Right ventricle myocardium inferior (tissue), 1 donor: ENCODE data around the gene FRMD4B. TPM values are rescaled to one million over a fixed set of nuclear protein-coding genes. Genes with fewer than 3 reads are reported as not detected.

ENCODE experiments used
- ATAC-seq: fragments of 200-7000 bp; cut with Tn5 transposase; one replicate; pipeline ENCODE4 v1.9.1; 2020; ENCODE audit warnings: mild to moderate bottlenecking, moderate library complexity
- DNase-seq: peaks from one replicate; pipeline ENCODE4 v3.0.0; 2021; ENCODE audit errors: missing footprints
- intact Hi-C: fragments of 100-400 bp; cut with DNase I; formaldehyde crosslinking; loops from one replicate; pipeline ENCODE4 v1.11.0; 2022
- total RNA-seq: library from RNA; stranded (reverse); fragmentation: NEBNext Ultra II Directional; extraction: Animal tissue kit (Norgen Biotek cat#: 25700); gene quantifications from one replicate; pipeline ENCODE4 v1.2.1, GENCODE V29; 2021
- donor health status: DM: no; HTN: yes; CAD: no; lungs with severe emphysema.

Gene FRMD4B
- total RNA-seq, 1 donor from 2014 or later = 16.0 TPM

DNA sequence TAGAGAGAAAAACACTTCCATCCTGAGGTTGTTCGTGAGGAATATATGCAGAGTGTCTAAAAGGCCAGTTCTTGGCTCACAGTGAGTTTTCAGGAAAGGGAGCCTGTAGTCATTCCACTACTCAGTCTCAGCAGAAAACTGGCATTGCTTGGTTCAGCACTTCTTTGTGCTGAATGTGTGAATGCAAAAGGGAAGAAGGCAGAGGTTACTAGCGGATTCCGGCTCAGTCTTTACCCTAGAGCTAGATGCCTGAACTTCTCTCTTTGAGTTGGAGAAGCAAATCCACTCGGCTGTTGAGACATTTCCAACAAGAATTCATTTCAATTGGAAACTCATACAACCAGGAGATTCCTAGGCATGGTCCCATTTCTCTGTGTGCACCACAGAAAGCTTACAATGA lies 23.1 kb upstream of the FRMD4B start:
- ATAC-seq (peak; percentile 61), DNase-seq (no peak)
- intact Hi-C loops = no loop called here

DNA sequence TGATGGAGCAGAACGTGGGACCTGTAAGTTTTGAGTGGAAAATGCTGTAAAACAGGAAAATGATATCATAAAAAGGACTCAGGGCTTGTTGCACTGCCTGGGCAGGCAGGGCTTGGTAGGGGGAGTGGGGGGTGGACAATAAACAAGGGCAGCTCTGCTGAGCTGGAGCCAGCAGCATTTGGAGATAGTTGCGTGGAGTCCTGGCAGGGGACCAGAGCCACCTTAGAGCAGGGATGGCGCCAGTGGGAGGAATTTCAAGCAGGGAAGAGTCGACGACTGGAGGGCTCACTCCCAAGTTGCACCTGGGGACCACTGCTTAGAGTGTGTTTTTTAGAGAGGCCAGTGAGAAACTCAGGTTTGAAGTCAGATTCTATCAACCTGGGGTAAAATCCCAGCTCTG lies 22.7 kb upstream of the FRMD4B start:
- intact Hi-C loops = no loop called here
- no peak for ATAC-seq
- DNase-seq = no peak

DNA sequence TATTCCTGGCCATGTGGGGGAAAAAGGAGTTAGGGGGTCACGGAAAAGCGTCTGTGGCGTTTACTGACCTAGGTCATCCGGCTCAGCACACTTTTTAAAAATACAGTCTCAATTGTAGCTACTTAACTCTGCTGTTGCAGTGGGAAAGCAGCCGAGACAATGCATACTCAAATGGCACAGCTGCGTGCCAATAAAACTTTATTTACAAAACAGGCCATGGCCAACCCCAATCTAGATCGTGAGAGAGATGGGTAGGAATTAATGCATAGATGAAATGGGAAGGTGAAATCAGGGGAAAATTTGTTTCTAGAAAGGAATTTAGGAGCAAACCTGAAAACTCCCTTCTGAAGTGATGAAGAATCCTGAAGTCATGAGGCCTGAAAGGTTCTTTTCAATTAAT lies 22.0 kb upstream of the FRMD4B start:
- DNase-seq (no peak), ATAC-seq (no peak)
- intact Hi-C loops = no loop called here

DNA sequence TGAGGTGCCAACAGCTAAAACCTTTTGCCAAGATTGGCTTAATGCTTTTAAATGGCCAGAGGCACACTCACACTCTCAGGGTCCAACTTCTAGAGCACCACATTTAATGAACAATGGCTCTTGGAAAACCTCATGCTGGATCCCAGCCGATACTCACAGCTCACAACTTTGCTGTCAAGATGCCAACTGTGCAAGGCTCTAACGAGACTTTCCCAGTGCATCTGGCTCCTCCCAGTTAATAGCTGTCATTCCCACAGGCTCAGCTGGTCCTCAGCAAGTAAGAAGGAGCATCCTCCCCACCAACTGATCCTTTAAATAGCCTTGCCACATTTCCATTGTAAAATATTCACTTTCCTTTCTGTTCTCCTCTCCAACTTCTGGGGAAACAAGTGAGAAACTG lies 20.3 kb upstream of the FRMD4B start:
- peak; percentile 44 for ATAC-seq
- intact Hi-C loops = no loop called here
- no peak for DNase-seq

DNA sequence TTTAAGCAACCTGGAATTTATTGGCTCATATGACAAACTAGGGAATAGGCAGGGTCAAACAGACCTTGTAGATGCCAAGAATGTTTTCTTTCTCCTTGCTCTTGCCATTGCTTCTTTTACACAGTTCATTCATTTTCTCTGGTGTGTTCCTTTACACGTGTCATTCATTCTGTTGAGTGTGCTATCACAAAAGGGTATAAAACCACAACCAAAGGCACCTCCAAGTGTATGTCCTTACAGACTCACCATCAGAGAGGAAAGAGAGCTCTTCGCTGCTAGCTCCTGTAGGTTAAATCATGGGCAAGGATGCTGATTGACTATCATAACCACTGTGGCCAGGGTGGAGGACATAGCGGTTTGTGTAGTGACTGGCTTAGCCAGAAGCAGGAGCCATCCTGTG lies 19.2 kb upstream of the FRMD4B start:
- ATAC-seq (no peak), DNase-seq (no peak)
- intact Hi-C loops = no loop called here

DNA sequence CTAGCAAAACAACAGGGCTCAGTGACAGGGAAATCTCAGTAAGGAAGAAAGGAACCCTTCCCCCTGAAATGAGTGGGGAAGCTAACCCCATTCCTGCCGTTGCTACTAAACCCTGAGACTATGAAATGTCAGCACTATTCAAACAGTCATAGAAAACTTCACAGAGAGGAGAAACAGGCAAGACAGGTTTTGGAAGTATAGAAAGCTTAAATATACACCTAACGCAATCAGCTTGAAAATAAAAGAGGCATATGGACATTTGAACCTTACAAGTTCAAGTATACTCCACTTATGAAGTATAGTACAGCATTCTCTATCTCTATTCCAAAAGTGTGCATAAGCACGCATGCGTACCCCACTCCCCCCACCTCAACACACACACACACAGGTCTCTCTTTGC lies 17.6 kb upstream of the FRMD4B start:
- intact Hi-C loops = no loop called here
- DNase-seq (no peak), ATAC-seq (no peak)

DNA sequence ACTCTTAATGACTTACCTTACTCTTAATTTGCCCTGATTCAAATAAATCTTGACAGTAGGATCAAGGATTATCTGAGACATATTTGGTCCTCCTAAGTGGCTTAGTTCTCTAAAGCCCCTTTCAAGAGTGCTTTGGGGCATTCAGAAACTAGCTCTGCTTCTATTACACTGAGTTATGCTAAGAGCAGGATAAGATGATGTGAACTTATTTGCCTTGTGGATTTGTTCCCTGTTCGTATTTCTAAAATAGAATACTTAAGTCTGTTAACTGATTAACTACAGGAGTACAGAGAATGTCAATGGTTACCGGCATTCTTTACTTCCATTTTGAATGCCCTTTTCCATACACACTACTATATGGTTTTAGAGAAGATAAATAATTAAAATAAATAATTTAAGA lies 14.8 kb upstream of the FRMD4B start:
- intact Hi-C loops = no loop called here
- ATAC-seq (peak; percentile 42), DNase-seq (no peak)

DNA sequence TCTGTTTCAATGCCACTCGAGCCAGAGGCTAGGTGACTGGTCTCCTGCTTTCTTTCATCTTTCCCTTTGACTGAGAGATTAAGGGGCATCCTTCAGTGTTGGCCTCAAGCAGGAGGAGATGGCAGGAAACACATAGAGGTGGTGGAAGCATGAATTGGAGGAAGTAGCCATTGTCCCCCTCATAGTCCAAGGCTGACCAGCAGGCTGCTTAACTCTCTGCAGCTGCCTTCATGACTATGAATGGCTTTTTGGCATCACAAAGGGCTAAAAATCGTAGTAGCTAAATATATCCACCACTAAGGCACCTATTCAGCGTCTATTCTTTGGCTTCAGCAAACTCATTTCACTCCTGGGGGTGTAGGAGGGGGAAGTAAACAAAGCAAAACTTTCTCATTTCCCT lies 7.0 kb upstream of the FRMD4B start:
- ATAC-seq = no peak
- no peak for DNase-seq
- intact Hi-C loops = no loop called here

DNA sequence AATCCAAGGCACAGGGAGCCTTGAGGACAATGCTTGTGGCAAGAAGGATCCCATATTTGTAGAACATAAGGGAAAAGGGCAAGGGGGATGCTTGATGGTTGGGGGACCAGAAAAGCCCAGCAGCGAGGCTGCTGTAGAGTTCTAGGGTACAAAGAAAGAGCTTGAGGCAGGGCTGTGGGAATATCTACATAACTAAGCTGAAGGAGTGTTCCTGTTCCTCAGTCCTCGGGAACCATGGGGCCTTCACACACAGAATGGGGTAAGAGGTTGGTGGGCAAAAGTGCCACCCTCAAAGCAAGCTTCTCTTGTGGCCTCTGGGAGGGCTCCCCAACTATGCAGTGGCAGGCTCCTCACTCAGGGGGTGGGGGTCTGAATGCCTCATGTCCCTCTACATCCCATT lies 6.5 kb upstream of the FRMD4B start:
- ATAC-seq = no peak
- intact Hi-C loops = no loop called here
- DNase-seq = no peak

DNA sequence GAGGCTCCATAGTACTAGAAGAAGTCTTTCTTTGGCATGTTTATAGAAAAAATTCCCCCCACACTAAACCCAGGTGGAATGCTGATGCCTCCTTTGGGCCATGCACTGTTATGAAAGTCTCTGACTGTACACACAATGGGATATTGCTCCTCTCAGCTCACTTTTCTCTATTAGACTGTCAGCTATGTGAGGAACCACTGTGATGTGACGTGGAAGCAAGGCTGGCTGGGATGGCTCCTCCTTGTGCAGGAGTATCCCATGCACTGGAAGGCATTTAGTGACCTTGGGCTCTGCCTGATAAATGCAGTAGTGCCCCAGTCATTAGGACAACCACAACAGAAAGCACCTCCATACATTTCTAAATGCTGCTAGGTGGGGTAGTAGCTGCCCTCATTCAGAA lies 5.7 kb upstream of the FRMD4B start:
- intact Hi-C loops = no loop called here
- ATAC-seq = no peak
- DNase-seq = no peak

DNA sequence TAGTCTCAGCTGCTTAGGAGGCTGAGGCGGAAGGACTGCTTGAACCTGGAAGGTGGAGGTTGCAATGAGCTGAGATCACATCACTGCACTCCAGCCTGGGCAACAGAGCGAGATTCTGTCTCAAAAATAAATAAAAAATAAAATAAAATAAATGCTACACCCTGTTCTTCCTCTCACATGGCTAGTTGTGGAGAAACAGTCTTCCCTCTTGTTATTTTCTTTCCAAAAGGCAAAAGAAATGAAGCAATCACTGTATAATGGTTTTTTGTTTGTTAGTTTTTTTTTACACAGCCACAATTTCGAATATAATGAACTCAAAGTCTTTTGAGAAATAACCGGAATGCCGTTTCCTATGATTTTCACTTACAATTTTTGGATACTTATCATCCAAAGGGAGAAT lies 4.9 kb upstream of the FRMD4B start:
- no peak for ATAC-seq
- intact Hi-C loops = no loop called here
- no peak for DNase-seq

DNA sequence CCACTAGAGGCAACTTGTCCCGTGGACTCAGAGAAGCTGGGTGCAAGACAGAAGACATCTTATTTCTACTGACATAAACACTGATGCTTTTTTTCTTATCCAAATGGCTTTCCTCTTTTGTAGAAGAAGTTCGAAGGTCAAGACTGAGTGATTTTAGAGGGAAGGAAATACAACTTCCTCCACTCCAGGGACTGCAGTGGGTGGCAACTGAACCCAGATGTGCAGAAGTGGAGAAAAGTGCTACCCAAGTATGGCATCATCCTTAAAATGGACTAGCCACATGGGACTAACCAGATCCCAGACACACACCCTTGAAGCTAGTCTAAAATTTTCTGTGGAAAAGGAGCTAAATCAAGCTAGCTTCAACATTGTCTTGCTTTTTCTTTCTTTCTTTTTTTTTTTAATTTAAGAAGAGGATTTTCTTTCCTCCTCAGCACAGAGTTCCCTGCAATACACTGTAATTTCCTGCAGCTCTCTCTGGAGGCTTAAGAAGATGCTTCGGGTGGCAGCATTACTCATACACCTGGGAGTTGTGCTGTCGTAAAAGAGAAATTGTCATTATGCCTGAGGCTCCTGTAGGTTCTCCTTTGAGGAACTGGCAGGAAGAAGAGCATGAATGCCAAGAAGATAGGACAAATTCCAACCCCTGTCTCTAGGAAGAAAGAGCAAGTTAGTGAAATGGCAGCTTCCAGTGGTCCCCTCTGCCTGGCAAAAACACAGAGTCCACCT lies 3.8 kb upstream of the FRMD4B start:
- DNase-seq = no peak
- ATAC-seq = peak; percentile 18
- intact Hi-C loops = no loop called here

DNA sequence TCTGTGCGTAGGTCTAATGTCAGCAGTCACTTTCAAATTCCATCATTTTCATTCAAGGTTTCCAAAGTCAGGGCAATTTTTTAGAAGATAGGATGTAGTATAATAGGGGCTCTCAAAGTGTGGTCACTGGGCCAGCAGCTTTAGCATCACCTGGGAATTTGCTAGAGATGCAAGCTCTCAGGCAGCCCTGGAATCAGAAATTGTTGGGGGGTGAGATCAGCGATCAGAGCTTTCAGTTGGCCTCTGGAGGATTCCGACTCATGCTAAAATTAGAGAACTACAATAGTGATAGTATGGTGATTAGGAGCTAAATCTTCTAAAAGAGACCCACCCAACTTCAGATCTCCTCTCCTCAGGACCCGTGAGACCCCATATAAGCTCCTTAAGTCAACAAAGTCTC lies 2.4 kb upstream of the FRMD4B start:
- intact Hi-C loops = no loop called here
- ATAC-seq = no peak
- no peak for DNase-seq

DNA sequence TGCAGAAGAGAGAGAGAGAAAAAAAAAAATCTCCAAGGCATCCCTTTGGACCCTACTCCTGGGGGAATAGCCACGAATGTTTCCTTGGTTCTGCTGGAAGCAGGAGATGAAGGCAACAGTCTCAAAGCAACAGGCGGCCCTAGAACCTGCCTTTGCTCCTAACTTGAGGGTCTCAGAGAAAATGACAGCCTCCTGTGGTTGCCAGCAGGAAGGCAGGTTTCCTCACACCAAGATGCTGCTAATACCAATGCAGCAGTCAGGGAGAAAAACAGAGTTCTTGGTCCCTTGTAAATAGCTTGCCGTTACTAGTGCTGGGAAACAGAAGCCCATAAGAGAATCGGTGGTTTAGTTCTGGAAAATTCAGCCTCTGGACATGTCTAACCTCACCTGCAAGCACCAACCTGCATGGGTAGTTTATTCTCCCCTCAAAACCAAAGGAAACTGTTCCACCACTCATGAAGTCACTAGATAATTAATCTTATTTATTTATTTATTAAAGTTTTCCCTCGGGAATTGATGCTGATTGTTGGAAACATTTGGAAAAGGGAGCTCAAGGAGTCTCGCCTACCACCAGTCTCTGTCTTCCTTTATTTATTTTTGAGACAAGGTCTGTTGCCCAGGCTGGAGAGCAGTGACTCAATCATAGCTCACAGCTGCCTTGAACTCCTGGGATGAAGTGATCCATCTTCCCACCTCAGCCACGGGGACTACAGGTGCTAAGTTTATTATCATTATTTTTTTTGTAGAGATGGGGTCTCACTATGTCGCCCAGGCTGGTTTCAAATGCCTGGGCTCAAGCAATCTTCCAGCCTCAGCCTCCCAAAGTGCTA lies 883 bp upstream of the FRMD4B start:
- ATAC-seq (no peak), DNase-seq (no peak)
- intact Hi-C loops = no loop called here

DNA sequence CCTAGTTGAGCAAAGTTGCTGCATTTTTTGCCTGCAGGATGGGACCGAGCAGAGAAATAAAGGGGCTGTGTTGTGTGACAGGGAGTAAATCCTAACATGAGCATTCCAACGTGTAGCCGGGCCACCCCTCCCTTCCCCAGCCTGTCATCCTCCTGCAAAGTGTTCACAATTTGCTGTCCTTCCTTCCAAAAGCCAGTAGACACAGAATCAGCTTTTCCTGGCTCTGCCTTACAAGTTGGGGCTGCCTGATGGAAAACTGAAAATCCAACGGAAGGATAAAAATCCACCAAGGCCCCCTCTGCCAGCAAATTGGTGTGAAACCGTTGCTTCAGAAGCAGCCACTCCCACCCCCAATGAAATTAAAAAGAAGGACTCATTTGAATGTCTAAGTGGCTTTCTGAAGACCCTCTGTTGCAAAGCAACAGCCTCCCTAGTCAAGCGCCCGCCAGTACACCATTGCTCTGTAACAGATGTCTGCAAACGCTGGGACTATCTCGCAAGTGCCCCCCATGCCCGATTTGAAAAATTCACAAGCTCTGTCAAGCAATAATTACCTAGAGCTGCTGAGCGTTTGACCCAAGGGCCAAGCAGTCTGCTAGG lies 665 bp downstream of the FRMD4B start:
- ATAC-seq (peak; percentile 35), DNase-seq (no peak)
- intact Hi-C loops = no loop called here

DNA sequence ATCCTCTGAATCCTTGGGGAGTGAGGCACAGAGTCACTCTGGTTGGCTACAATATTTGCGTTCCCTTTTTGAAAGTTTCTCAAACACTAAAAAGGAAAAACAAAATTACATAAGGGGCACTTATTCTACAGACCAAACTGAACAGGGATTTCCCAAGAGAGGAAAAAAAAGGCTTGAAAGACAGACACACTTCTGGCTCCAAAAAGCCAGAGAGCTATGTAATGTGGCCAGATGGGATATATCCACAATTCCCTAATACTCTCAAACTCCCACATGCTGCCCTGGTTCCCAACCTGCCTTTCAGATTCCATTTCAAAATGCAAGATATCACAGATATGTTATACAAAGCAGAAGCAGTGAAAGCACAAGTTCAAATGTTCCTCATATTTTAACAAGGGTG lies 1.6 kb downstream of the FRMD4B start:
- DNase-seq (no peak), ATAC-seq (peak; percentile 30)
- intact Hi-C loops = no loop called here

DNA sequence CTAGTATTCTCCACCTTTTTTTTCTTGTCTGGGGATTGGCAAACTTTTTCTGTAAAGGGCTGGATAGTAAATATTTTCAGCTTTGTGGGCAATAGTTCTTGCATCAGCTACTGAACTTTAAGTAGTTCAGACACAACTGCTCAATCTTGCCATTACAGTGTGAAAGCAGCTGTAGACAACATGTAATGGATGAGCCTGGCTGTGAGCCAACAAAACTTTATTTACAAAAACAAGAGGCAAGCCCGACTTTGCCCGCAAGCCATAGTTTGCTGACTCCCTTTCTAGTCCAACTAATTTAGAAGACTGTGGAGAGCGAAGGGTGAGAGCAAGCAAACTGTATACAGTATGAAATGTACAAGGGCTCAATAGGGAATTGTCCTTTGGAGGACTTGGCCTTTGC lies 6.2 kb downstream of the FRMD4B start:
- intact Hi-C loops = no loop called here
- DNase-seq (no peak), ATAC-seq (peak; percentile 8)

DNA sequence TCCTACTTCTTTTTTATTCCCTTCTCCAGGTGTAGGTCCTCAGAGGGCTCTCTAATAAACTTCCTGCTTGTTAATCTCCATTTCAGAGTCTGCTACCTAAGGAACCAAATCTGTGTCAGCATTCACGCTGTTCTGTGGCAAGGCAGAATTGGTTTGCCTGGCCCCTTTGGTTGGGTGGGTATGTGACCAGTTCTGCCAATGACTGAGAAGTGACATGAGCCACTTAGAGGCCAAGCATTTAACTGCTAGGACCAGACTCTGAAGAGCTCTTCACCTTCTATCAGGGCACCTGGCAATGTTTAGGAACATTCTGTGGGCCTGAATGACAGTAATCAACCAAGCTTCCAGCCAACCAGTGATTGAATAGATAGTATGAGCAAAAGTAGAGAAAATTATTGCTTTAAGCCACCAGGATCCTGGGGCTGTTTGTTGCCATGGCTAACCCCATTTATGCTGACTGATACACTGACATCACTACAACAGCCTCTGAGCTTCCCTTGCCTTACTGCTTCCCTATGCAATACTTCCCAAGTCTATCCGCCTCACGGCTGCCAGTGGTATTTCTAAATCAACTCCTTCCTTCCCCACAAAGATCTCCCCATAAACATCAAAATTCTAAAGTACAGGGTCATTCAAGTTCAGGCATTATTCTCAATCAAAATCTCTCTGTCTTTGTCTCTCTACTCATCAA lies 7.6 kb downstream of the FRMD4B start:
- ATAC-seq (peak; percentile 61), DNase-seq (no peak)
- intact Hi-C loops = no loop called here

DNA sequence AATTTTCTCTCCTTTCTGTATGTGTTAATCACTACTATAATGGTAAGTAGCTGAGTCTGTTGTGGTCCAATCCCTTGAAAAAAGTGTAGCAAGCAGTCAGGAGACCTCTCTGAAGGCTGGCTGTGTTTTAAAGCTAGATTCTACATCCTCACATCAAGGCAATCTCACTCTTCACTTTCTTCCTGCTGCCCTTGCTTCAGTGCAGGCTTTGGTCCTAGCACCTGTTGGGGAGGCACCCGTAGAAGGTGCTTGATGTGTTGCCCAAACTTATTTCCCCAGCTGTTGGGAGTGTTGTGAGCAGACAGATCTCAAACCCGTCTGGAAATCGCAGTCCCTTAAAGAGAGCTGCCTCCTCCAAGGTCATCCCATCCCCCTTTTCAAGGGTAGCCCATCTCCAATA lies 8.6 kb downstream of the FRMD4B start:
- no peak for ATAC-seq
- intact Hi-C loops = no loop called here
- no peak for DNase-seq

DNA sequence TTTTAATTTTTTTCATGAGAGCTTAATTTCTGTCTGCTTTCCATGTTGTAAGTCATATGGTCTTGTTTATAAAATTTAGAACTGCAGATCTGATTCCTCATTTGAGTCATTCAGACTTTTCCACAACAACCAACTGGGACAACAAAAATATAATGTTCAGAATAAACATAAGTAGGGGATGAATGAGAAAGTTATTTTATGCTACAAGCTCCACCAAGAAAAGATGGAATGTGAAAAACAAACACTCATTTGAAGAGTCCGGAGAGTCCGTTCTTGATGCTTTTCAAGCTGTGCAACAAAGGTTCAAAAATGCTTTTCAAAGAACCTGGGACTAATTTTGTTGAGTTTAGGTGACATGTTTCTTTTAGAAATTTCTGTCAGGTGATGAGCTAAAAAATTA lies 9.2 kb downstream of the FRMD4B start:
- intact Hi-C loops = no loop called here
- DNase-seq = no peak
- no peak for ATAC-seq
